ENCODE results near the gene KLF6.

GRCh38 chr10:3813986-3814837, 29.2 kb upstream of the KLF6 start:
- TF ChIP-seq CTCF (conservative IDR thresholded peaks at IDR 0.05) = no peak
- TF ChIP-seq EZH2 (IDR thresholded peaks at IDR 0.05; ENCODE audit: low read depth) = no peak
